Retinal pigment epithelial cell (primary cell): ENCODE measurements around the gene CACNA1G.

ENCODE experiments used
- DNase-seq: peaks from one replicate; pipeline ENCODE4 v3.0.0-alpha.2; 2010; ENCODE audit warnings: low read depth
- H3K4me3 ChIP-seq: 2 replicates; pipeline ENCODE4 v1.5.1; 2011; ENCODE audit warnings: mild to moderate bottlenecking, low read length, control low read depth, moderate library complexity
- TF ChIP-seq, protein P1 (sequence below): conservative IDR thresholded peaks from 2 replicates; pipeline ENCODE4 v1.5.1; 2011; ENCODE audit warnings: low read depth, low read length, control low read depth, inconsistent platforms

Gene CACNA1G

DNA sequence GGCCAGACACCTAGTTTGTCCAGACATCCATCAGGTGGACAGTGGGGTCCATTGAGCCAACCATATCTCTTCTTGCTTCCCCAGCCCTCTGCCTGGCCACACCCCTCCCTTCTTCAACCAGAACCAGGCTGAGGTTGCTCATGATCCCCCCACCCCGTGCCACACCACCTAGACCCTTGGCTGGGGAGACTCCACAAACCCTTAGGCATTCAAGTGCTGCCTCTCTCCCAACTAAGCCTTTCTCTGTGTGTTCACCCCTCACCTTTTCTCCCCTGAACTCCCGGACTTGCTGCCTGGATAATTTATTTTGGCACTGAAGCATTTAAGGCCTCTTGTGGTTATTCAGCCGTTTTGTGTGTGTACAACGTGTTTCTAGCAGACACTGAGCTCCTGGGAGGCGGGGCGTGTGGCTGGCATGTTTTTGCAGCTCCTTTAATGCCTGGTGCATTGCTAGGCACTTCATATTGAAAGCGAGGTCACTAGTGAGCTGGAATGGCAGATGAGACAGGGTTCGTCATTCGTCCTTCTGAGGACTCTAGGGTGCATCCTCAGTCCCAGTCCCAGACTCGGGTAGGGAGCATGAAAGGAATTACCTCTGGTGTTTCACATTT is 28.7 kb downstream of the CACNA1G start:
- TF ChIP-seq, protein P1, sequence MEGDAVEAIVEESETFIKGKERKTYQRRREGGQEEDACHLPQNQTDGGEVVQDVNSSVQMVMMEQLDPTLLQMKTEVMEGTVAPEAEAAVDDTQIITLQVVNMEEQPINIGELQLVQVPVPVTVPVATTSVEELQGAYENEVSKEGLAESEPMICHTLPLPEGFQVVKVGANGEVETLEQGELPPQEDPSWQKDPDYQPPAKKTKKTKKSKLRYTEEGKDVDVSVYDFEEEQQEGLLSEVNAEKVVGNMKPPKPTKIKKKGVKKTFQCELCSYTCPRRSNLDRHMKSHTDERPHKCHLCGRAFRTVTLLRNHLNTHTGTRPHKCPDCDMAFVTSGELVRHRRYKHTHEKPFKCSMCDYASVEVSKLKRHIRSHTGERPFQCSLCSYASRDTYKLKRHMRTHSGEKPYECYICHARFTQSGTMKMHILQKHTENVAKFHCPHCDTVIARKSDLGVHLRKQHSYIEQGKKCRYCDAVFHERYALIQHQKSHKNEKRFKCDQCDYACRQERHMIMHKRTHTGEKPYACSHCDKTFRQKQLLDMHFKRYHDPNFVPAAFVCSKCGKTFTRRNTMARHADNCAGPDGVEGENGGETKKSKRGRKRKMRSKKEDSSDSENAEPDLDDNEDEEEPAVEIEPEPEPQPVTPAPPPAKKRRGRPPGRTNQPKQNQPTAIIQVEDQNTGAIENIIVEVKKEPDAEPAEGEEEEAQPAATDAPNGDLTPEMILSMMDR: no peak
- DNase-seq: no peak
- no peak overlapping the region for H3K4me3 ChIP-seq

DNA sequence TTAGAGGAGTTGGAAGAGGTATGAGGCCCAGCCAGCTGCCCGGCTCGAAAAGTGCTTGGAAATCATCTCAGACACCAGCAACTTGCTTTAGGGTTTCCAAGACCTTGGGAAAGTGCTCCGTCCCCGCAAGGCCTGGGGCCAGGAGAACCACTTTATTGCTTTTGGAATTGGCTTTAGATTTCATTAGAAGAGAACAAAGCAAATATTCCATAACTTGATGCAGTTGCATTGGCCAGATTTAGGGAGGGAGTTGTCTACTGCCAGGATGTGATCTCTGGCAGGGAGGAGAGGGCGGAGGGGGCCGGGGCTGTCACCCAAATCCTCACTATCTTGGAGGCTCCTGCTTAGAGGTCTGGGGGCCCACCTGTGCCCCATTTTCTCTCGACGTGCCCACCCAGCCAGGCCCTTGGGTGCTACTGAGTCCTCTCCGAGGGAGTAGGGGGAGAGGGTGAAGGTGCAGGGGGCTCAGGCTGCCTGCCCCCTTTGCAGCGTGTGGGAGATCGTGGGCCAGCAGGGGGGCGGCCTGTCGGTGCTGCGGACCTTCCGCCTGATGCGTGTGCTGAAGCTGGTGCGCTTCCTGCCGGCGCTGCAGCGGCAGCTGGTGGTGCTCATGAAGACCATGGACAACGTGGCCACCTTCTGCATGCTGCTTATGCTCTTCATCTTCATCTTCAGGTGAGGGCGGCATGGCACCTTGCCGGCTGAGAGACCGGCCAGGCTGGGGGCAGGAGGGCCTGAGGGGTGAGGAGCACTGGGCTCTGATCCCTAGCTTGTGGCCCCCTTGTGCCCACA is 30.6 kb downstream of the CACNA1G start:
- H3K4me3 ChIP-seq: no peak overlapping the region
- TF ChIP-seq, protein P1: no peak
- no peak for DNase-seq

DNA sequence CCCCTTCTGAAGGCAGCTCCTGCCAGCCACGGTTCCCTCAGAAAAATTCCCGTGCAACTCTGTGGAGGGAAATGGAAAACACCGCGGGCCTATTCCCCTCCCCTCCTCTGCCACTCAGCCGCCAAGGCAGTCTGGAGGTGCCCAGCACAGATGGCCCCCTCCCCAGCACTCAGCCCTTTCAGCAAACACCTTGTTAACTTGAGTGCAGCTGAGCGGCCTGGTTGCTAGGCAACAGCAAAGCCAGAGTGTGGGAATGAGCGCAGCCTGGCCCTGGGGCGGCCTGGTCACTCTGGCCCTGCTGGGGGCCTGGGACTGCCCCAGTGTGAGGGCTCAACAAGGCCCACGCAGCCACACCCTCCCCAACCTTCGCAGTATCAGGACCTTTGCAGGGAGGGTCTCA is 32.8 kb downstream of the CACNA1G start:
- TF ChIP-seq, protein P1: no peak
- H3K4me3 ChIP-seq: no peak overlapping the region
- no peak for DNase-seq

DNA sequence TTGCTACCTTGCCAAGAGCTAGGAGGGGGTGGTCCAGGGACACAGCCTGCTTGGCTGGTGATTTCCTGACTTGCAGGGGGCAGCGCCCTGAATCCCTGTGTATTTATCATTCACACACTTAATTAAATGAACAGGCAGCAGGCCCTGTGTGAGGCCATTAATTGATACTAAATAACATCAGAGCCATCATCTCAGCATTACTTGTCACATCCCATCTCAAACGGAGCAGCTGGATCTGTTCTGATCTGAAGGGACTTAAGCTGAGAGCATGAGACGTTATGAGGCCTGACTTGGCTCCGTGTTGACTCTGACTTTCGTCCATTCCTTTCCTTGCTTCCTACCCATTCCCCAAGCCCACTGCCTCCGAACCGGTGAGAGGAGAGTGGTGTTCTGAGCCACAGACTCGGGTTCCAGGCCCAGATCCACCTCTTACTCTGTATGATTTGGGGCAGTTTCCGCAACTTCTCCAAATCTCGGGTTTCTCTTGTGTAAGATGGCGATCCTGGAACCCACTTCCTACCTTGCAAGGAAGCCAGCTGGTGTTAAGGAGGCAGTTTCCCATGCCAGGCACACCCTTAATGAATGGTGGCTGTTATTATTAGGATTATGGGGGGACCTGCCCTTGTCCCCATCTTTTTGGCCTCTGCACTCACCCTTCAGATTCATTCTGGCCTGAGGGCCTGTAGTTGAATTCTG is 33.8 kb downstream of the CACNA1G start:
- TF ChIP-seq, protein P1: no peak
- H3K4me3 ChIP-seq: no peak overlapping the region
- no peak for DNase-seq

DNA sequence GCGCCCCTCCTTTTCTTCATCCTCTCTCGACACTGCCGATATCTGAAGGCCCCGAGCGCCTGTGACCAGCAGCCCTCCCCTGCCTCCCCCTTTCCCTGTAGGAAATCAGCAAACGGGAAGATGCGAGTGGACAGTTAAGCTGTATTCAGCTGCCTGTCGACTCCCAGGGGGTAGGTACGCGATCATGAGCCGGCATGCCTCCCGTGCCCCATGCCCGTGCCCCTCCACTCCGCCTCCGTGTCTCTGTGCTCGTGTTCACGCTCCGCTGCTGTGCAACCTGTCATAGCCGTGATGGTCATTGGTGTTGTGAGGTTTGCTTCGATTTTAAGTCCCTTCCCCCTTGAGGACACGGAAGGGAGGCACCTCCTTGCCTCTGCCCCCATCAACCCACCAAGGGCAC is 34.4 kb downstream of the CACNA1G start:
- no peak for DNase-seq
- TF ChIP-seq, protein P1: no peak
- no peak overlapping the region for H3K4me3 ChIP-seq

DNA sequence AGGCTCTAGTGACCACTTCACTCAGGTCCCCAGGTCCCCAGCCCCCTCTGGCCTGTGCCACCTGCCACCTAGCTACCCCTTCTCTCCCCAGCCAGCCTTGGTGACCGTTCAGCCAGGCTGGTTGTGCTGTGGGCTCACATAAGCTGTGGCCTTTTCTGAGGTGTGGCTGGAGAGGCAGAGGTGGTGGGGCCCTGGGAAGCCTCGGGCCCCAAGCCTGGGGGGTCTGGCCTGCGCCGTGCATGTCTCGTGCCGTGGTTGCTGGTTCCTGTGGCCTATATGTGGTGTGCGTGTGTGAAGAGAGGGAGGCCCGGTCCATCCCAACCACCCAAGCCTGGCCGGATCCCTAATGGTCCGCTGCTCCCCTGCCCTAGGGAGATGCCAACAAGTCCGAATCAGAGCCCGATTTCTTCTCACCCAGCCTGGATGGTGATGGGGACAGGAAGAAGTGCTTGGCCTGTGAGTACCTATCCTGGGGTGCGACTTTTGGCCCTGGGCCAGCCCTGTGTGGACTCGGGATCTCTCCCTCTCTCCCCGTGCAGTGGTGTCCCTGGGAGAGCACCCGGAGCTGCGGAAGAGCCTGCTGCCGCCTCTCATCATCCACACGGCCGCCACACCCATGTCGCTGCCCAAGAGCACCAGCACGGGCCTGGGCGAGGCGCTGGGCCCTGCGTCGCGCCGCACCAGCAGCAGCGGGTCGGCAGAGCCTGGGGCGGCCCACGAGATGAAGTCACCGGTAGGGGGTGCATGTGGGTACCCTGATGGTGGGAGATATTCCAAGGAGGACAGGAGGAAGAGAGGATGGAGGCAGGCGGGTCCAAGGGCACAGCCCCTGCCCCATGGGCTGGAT is 35.9 kb downstream of the CACNA1G start:
- TF ChIP-seq, protein P1: peak; percentile 36
- DNase-seq: no peak
- no peak overlapping the region for H3K4me3 ChIP-seq
